ENCODE data around the gene LRR1.
"Not testable (repeated sequence)": the region's sequence is repeated elsewhere in the genome, so short reads cannot be mapped to it uniquely, and the experiment has no call there.

Gene LRR1

DNA sequence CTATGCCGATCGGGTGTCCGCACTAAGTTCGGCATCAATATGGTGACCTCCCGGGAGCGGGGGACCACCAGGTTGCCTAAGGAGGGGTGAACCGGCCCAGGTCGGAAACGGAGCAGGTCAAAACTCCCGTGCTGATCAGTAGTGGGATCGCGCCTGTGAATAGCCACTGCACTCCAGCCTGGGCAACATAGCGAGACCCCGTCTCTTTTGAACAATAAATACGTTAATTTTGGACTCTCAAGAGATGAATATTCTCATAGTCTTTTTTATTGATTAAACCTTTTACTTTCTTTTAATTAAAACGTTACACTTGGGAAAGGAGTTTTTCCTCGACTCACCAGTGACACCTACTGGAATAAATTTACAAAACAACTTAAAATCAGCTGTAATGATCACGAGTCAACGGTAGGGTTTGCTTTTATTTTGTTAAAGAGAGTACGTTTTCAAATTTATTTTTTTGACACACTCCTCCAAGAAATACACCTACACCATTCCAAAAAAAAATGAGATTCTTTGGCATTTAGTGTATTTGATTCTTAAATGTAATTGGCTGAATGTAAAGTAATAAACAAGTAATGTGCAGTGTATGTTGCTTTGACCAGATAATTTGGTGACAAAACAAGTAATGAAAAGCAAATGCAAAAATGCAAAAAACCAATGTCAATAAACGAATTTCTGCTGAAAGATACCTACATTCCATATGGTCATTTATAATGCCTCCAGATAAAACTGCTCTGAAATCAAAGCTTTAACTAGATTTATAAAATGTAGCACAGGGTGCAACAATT, 11.9 kb upstream of the LRR1 start:
- DNase-seq: peak; percentile 85

DNA sequence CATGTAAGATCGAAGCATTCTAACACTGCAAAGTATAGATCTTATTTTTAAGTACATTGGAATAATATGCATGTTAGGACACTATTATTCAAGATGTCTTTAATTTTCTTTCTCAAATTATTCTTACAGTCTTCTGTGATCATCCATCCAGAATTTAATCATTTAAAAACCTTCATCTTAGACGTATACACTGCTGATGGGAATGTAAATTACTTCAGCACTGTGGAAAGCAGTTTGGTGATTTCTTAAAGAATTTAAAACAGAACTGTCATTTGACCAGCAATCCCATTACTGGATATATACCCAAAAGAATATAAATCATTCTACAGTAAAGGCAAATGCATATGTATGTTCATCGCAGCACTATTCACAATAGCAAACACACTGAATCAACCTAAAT, 9.4 kb upstream of the LRR1 start:
- DNase-seq: no peak

GRCh38 chr14:49593016-49593415, 5.7 kb upstream of the LRR1 start:
- DNase-seq: peak; percentile 63

DNA sequence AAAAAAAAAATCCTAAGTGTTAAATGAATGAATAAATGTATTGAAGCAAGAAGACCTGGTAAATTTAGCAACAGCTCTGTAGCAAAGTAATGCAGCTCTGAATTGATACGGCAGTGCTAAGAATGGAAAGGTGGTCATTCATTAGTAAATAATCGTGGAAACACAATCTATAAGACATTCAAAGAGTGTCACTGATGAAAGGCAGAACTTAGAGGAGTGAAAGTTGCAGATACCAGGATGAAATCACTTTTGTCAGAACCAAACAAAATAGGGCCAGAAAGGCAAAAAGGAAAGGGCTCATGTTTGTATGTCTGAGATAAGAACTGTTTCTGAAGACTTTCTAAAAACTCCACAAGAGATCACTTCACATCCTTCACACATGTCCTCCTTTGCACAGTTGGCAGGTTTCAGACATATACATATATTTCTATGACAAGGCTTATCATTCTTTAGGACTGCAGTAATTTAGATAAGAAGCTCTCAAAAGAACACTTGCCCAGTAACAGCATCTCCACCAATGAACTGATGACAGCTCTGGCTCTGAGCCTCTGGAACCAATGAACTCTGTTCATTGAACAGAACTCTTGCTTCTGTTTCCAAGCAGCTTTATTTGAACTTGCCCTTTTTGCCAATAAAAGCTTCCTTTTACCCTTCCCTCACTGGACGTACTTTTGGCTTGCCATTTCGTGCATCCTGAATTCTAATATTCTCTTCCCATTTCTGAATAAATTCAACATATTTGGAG, 4.2 kb upstream of the LRR1 start:
- peak; percentile 98 for DNase-seq

GRCh38 chr14:49598189-49598484, 603 bp upstream of the LRR1 start:
- no peak for DNase-seq

DNA sequence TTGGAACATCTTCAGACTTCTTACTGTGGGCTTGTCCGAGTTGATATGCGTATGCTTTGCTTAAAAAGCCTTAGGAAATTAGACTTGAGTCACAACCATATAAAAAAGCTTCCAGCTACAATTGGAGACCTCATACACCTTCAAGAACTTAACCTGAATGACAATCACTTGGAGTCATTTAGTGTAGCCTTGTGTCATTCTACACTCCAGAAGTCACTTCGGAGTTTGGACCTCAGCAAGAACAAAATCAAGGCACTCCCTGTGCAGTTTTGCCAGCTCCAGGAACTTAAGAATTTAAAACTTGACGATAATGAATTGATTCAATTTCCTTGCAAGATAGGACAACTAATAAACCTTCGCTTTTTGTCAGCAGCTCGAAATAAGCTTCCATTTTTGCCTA, 8.8 kb downstream of the LRR1 start:
- DNase-seq: no peak

DNA sequence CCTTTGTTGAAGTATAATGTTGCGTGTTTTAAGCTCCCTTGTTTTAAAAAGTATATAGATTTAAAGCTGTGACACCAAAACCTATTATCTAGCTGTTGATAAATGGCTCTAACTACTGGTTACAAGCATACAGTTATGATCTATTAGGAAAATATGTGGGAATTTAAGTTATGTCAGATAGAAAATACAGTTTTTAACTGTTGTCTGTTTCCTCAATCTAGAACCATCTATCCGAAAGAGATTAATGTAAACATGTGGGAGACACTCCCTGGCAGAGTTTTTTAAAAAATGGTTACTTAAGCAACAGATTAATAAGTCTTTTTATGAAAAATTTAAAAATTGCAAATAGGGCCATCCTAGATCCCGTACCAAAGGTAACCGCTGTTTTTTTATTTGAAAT, 13.5 kb downstream of the LRR1 start:
- no peak for DNase-seq

GRCh38 chr14:49612671-49613070, 13.9 kb downstream of the LRR1 start:
- no peak for DNase-seq

DNA sequence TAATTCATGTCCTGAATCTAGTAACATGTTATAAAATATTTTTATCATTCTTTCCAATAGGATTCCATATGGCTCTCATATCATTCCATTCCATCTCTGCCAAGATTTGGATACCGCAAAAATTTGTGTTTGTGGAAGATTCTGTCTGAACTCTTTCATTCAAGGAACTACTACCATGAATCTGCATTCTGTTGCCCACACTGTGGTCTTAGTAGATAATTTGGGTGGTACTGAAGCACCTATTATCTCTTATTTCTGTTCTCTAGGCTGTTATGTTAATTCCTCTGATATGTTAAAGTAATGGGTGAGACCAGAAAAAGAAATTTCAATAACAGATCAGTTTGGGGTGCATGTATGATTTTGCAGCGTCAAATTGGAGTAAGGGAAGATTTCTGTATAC, 15.5 kb downstream of the LRR1 start:
- peak; percentile 81 for DNase-seq

GRCh38 chr14:49615776-49616175, 17.0 kb downstream of the LRR1 start:
- peak; percentile 67 for DNase-seq

DNA sequence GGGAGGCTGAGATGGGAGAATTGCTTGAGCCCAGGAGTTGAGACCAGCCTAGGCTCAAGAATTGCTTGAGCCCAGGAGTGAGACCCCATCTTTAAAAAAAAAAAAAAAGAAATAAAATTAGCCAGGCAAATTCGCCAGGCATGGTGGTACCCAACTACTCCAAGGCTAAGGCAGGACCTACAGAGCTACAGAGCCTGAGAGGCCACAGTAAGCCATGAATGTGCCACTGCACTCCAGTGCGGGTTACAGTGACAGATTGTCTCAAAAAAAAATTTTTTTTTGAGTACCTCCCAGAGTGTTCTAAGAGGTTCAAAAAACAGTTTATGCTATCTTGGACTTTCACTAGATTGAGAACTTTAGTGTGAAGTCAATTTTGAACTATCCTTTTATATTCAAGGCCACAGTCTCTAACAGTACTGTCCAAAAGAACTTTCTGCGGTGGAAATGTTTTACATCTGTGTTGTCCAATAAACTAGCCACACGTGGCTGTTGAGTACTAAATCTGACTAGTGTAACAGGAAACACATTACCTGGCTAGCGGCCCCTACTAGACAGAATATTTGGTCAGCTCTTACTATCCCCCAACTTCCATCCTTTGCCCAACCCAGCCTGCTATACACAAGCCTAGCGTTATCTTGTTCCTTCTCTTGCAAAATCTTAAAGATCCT, 19.2 kb downstream of the LRR1 start:
- no peak for DNase-seq

GRCh38 chr14:49619273-49619672, 20.5 kb downstream of the LRR1 start:
- not testable (repeated sequence) for DNase-seq

- no peak for DNase-seq
Measured at GRCh38 chr14:49619730-49620129, 21.0 kb downstream of the LRR1 start.

DNA sequence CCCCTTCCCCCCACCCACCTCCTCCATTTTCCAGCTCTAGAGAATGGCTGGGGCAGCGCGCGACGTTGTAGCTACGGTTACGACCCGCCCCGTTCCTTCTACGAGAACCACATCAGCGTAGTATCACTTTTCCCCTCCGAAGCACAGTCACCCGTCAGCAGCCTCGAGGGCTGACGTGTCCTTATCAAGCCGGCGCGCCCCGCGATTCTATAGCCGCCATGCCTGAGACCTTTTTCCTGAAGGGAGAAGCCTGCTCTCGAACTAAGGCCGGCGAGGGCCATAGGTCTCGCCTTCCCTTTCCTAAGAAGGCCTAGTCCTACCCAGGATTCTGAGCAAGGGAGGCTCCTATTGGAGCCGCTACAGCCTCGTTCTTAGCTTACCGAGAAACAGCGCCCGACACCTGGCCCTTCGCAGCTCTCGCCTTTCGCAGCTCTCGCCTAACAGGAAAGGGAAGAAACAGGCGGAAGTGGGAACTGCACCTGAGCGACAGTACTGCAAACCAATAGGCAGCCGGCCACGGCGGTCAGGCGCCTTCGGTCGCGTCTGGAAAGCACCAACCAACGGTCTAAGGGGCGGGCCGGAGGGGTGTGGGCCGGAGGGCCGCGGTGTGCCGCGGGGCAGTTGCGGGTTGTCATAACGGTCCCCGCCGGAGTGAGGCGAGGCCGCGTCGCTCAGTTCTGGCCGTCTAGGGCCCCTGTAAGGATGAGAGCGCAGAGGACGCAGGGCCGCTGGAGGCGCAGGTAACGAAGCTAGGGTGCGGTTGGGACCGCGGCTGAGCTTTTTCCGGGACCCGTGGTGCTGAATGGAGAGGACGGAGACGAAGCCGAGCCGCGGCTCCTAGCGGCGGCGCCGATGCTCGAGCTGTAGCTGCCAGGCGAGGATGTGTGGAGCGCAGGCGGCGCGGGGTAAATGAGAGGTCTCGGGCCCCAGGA, 21.7 kb downstream of the LRR1 start, which contains the start of the genes MGAT2 and RPL36AL:
Gene MGAT2, plus strand, starts transcription at position 618 of the 932 bp plus-strand sequence. CDS start 470 bp downstream, outside the sequence.
Gene RPL36AL, minus strand, starts transcription at position 445 of the 932 bp plus-strand sequence. CDS start 1,522 bp downstream, outside the sequence.
- DNase-seq: peak; percentile 99

GRCh38 chr14:49621114-49621881, 22.6 kb downstream of the LRR1 start:
- DNase-seq: peak; percentile 76

DNA sequence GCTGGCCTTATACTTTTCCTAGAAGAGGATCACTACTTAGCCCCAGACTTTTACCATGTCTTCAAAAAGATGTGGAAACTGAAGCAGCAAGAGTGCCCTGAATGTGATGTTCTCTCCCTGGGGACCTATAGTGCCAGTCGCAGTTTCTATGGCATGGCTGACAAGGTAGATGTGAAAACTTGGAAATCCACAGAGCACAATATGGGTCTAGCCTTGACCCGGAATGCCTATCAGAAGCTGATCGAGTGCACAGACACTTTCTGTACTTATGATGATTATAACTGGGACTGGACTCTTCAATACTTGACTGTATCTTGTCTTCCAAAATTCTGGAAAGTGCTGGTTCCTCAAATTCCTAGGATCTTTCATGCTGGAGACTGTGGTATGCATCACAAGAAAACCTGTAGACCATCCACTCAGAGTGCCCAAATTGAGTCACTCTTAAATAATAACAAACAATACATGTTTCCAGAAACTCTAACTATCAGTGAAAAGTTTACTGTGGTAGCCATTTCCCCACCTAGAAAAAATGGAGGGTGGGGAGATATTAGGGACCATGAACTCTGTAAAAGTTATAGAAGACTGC, 23.4 kb downstream of the LRR1 start:
- DNase-seq: no peak

DNA sequence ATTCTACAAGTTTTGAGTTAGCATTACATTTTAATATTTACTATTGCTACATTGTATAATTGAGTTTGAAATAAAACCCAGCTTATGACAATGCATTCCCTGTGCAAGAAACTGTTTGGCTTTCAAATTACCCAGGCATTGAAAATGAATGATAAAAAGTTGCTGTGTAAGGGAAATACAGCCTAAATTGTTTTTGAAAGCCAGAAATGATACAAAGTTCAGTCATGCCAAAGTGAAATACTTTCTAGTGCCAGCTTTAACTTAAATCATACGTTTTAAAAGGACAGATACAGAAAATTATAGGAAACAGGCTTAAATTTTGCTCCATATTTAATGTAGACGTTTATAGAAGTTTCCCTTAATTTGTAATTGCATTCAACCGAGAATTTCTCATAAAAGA, 24.6 kb downstream of the LRR1 start:
- no peak for DNase-seq

GRCh38 chr14:49623941-49624839, 25.4 kb downstream of the LRR1 start:
- no peak for DNase-seq

DNA sequence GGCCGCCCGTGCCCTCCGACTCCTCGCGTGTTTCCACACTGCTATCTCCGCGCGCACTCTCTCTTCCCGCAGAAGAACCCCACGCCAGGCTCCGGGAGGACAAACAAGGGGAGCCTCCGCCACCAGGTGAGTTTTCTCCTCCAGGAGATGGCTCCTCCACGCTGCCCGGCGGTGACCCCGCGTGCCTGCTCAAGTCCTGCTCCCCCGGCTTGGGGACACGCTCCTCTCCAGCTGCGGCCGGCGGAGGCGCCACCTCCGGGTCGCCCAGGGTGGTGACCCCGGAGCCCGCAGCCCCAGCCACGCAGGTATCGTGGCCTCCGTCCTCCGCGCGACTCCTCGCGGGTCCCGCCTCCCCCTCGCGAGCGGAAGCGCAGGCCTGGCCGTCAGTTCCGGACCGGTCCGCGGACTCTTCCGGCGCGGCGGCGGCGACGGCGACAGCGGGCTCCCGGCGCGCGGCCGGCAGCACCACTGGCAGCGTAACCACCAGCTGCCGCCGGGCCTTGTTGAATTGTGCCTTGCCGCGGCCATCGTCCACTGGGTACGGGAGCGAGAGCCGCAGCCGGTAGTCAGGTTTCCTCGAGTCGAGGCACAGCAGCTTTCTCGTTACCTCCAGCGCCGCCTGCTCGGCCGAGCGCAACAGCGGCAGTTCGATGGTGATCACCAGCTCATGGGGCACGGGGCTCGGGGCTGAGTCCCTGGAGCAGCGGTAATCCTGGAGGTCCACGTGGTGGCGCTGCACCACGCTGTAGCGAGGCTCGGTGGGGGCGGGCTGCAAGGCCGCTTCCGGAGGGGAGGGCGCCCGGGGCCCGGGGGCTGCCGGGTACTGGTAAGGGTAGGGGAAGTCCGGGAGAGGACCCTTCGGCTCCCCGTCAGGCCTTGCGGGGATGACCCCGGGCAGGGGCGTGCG, 35.2 kb downstream of the LRR1 start:
- peak; percentile 97 for DNase-seq

Data from hematopoietic multipotent progenitor cell treated with erythropoietin and hydrocortisone succinate and interleukin-3 and kit ligand, for 6 days (in vitro differentiated cells).